Mammary epithelial cell (primary cell): ENCODE results near the gene CSH2.

ENCODE experiments used
- CTCF ChIP-seq, 2 donors: IDR thresholded peaks in 1 of 2; conservative IDR thresholded peaks in 1 of 2; 2 replicates each; pipeline ENCODE4 v1.5.1; 2011 to 2012; ENCODE audit warnings: inconsistent platforms in 2 of 2, low read length in 2 of 2, mild to moderate bottlenecking in 2 of 2, control low read depth in 1 of 2, low read depth in 1 of 2; ENCODE audit not compliant: insufficient read depth in 1 of 2; ENCODE audit errors: extremely low read depth in 1 of 2
- EZH2 ChIP-seq: IDR thresholded peaks from 2 replicates; pipeline ENCODE4 v1.6.1; 2012; ENCODE audit warnings: low read length, inconsistent platforms, borderline replicate concordance

GRCh38 chr17:63881935-63882601 is 8.6 kb upstream of the CSH2 start, which contains the start of gene GH2:
- no peak for TF ChIP-seq EZH2
- peak; percentile 65 to 73 for TF ChIP-seq CTCF (conservative IDR thresholded peaks at IDR 0.05 in 1 of 2, IDR thresholded peaks at IDR 0.05 in 1 of 2; ENCODE audit: extremely low read depth in 1 of 2, insufficient read depth in 1 of 2, low read depth in 1 of 2, low read length in 2 of 2)
